NT2/D1 (cell line): ENCODE results near the gene HIP1R.

Experiments used
- DNase-seq: peaks from one replicate; pipeline ENCODE4 v3.0.0-alpha.2; 2011; ENCODE audit warnings: low read depth, low spot score
- H3K27me3 ChIP-seq: 2 replicates; pipeline ENCODE4 v1.6.0; 2011; ENCODE audit warnings: mild to moderate bottlenecking; ENCODE audit not compliant: insufficient read length, insufficient read depth
- H3K36me3 ChIP-seq: 2 replicates; pipeline ENCODE4 v1.6.1; 2011; ENCODE audit warnings: mild to moderate bottlenecking, low read length, mixed read lengths; ENCODE audit not compliant: insufficient read depth, insufficient read length
- H3K4me1 ChIP-seq: 2 replicates; pipeline ENCODE4 v1.5.1; 2011; ENCODE audit not compliant: insufficient read depth, insufficient read length
- H3K4me3 ChIP-seq: 2 replicates; pipeline ENCODE4 v1.5.1; 2011; ENCODE audit warnings: low read depth; ENCODE audit not compliant: insufficient read length
- H3K9ac ChIP-seq: 2 replicates; pipeline ENCODE4 v1.6.0; 2011; ENCODE audit warnings: low read depth; ENCODE audit not compliant: insufficient read length
- H3K9me3 ChIP-seq: 2 replicates; pipeline ENCODE4 v1.5.1; 2011; ENCODE audit warnings: mild to moderate bottlenecking, low read length; ENCODE audit not compliant: insufficient read depth
- SUZ12 ChIP-seq: IDR thresholded peaks from 2 replicates; pipeline ENCODE4 v1.6.1; 2011; ENCODE audit not compliant: insufficient read length, insufficient read depth; ENCODE audit errors: extremely low read depth
- YY1 ChIP-seq: IDR thresholded peaks from 2 replicates; pipeline ENCODE4 v1.6.1; 2011; ENCODE audit not compliant: insufficient read length, insufficient read depth
- ZNF274 ChIP-seq: IDR thresholded peaks from 2 replicates; pipeline ENCODE4 v1.6.1; 2011; ENCODE audit warnings: mild to moderate bottlenecking, low read depth, low read length

Gene HIP1R

GRCh38 chr12:122846622-122847515 is 11.6 kb downstream of the HIP1R start:
- no peak overlapping the region for H3K4me3 ChIP-seq
- no peak overlapping the region for H3K9ac ChIP-seq
- peaks cover 25% of the 10 kb centered on the region for H3K4me1 ChIP-seq
- TF ChIP-seq ZNF274 (no peak), YY1 (no peak), SUZ12 (no peak)
- peaks cover 27% of the 10 kb centered on the region for H3K36me3 ChIP-seq
- H3K27me3 ChIP-seq, result no peaks in the 10 kb centered on the region
- no peaks in the 10 kb centered on the region for H3K9me3 ChIP-seq
- DNase-seq, result no peak

DNA sequence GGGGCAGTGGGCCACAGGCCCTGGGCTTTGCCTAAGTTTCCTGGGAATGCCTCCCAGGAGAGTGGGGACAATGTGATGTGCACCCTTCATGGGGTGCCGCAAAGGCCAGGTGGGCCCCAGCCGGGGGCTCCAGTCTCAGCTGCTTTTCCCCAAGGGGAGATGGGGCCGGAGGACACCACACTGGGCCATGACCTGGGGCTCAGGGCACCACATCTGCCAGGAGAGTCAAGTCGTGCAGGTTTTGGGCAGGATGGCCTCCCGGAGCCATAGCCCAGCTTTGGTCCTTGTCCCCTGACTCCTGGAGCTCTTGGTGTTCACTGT is 12.2 kb downstream of the HIP1R start:
- no peak for DNase-seq
- Histone ChIP-seq H3K9me3 (no peaks in the 10 kb centered on the region), H3K9ac (no peak overlapping the region), H3K4me1 (peaks cover 25% of the 10 kb centered on the region), H3K4me3 (no peak overlapping the region), H3K27me3 (no peaks in the 10 kb centered on the region), H3K36me3 (peaks cover 27% of the 10 kb centered on the region)
- TF ChIP-seq ZNF274 (no peak), YY1 (no peak), SUZ12 (no peak)

DNA sequence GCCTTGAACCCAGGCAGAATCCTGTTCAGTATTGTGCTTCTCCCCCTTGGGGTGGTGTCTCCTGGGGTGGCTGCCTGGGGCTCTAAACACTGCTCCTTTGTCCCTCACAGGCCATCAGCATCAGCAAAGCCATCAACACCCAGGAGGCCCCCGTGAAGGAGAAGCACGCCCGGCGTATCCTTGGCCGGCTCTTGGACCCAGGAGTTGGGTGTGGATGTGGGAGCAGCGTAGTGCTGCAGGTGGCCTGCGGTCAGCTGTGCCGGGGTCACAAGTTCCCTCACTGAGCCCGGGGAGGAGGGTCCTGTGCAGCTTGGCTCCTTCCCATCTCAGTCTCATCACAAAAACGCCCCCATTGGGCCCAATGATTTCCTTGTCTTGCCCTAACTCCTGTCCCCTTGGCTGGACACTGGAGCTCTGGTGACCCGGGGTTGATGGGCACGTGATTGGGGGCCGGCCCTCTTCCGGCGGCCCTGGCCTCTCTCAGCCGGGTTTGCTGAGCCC is 12.7 kb downstream of the HIP1R start:
- Histone ChIP-seq H3K4me1 (peaks cover 23% of the 10 kb centered on the region), H3K9ac (no peak overlapping the region), H3K27me3 (no peaks in the 10 kb centered on the region), H3K36me3 (peaks cover 27% of the 10 kb centered on the region), H3K9me3 (no peaks in the 10 kb centered on the region), H3K4me3 (no peak overlapping the region)
- DNase-seq, result no peak
- TF ChIP-seq YY1 (no peak), ZNF274 (no peak)

DNA sequence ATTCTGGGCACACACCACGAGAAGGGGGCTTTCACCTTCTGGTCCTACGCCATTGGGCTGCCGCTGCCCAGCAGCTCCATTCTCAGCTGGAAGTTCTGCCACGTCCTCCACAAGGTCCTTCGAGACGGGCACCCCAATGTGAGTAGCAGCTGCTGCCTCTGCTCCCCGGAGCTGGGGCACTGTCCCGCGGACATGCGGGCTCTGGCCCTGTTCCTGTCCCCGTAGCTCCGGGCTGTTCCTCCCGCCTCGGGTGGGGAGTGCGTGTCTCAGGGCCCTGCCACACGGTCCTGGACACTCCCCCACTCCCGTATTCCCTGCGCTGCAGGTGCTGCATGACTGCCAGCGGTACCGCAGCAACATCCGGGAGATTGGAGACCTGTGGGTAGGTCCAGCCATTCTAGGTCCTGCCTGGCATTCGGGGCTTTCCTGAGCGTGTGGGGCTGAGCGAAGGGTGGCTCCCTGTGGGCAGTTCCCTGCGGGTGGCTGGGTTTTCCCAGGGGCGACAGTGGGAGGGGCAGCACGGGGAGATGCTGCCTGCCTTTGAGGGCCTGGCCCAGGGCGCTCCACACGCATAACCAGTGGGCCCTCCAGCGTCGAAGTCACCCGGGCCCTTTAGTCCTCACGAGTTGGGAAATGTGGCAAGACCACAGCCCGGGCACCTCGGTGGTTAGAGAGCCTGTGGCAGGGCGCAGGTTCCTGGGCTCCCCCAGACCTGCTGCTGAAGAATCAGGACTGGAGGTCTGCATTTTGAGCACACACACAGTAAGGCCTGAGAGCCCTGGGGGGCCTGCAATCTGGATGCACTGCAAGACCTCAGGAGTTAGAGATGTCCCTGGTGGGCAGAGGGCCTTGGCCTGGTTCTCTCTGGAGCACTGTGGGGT is 13.5 kb downstream of the HIP1R start:
- Histone ChIP-seq H3K9me3 (no peaks in the 10 kb centered on the region), H3K4me3 (no peak overlapping the region), H3K9ac (no peak overlapping the region), H3K4me1 (peaks cover 23% of the 10 kb centered on the region), H3K36me3 (peaks cover 30% of the 10 kb centered on the region), H3K27me3 (no peaks in the 10 kb centered on the region)
- DNase-seq, result no peak
- TF ChIP-seq YY1 (no peak), ZNF274 (no peak), SUZ12 (no peak)

- H3K27me3 ChIP-seq, result no peaks in the 10 kb centered on the region
- DNase-seq, result no peak
- H3K4me3 ChIP-seq, result no peak overlapping the region
- no peak overlapping the region for H3K9ac ChIP-seq
- TF ChIP-seq YY1 (no peak), SUZ12 (no peak), ZNF274 (no peak)
- H3K9me3 ChIP-seq, result no peaks in the 10 kb centered on the region
- peaks cover 37% of the 10 kb centered on the region for H3K36me3 ChIP-seq
- H3K4me1 ChIP-seq, result peaks cover 19% of the 10 kb centered on the region
Measured at GRCh38 chr12:122849352-122850047, 14.2 kb downstream of the HIP1R start.

DNA sequence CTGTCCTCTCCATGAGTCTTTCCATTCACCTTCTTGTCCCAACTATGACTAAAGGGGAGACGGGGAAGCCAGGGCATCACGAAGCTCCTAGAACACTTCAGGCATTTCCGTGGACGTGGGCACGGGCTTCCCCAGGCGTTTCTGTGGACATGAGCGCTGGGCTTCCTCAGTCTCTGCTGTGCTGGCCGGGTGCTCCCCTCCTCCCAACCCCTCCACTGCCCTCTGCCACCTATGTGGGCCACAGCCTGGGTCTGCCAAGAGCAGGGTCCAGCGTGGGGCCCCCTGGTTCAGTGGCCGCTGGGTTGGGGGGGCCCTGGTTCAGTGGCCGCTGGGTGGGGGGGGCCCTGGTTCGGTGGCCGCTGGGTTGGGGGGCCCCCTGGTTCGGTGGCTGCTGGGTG is 14.8 kb downstream of the HIP1R start:
- H3K36me3 ChIP-seq, result peaks cover 42% of the 10 kb centered on the region
- H3K4me3 ChIP-seq, result no peak overlapping the region
- no peaks in the 10 kb centered on the region for H3K27me3 ChIP-seq
- DNase-seq, result no peak
- peaks cover 14% of the 10 kb centered on the region for H3K4me1 ChIP-seq
- no peak overlapping the region for H3K9ac ChIP-seq
- H3K9me3 ChIP-seq, result no peaks in the 10 kb centered on the region
- TF ChIP-seq SUZ12 (no peak), YY1 (no peak), ZNF274 (no peak)
